ENCODE results near the gene KAZN. TPM values are rescaled to one million over a fixed set of nuclear protein-coding genes. Genes with fewer than 3 reads are reported as not detected.

Gene KAZN
- polyA plus RNA-seq, 1 experiment, result 5.5 TPM

DNA sequence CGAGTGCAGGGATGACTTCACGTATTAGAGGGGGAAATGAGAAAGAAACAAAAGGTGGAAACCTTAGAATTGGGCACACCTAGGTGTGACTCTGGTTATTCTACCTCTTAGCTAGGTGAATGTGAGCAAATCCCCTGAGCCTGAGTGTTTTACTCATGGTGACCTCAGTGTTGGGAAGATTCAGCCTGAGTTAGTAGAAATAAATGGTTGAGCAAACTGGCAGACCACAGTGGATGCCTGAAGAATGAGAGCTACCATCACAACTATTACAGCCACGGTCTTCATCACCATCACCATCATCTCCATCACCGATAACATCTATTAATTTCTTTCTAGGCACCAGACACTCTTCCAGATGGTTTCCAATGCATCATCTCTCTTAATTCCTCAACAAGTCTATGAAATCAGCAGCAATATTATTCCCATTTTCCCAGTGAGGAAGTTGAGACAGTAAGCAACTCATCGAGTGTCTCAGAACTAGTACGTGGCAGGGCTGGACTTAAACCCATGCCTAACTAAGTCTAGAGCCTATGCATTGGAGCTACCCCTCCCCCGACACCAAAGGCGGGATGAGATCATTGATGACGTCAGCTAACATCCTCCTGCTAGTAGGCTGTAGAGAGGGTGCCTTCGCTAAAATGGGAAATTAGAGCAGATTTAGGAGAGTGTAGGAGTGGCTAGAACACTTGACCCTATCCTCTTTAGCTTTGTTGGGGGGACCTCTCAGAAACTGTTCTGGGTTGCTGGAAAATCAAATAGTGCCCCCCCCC is 7.9 kb upstream of the KAZN start:
- Histone ChIP-seq H3K36me3 (ENCODE audit: control insufficient read depth, insufficient read depth, low read length) (no peaks in the 10 kb centered on the region), H3K4me3 (ENCODE audit: low read depth, low read length) (no peak overlapping the region), H3K27me3 (ENCODE audit: control insufficient read depth, insufficient read depth, low read length) (no peaks in the 10 kb centered on the region)
- TF ChIP-seq CTCF (IDR thresholded peaks at IDR 0.05; ENCODE audit: insufficient read depth, low read depth, low read length), result no peak
- ChIA-PET CTCF (interaction anchor here (0.6 kb wide), 1 partner anchor 58 kb away, joined by 3 read pairs; no protein-coding TSS in a partner anchor), POLR2A (no interaction called here)
- DNase-seq (ENCODE audit: low read depth), result no peak

DNA sequence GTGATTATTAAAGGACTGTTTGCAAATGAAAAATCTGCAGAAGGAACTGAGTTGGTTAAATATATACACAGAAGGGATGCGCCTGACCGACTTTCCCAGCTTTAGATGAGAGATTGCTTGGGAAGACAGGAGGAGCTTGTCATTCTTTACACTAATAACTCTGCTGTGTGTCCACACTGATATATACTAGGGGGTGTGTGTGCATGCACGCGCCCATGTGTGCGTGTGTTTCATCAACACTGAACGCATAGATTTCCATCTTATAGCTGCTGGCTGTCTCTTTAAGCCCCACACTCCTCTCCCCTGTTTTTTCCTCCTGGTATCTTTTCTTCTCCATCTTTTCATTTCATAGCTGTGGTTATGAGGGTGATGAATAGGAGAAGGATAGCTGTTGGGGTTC is 6.9 kb upstream of the KAZN start:
- Histone ChIP-seq H3K27me3 (ENCODE audit: control insufficient read depth, insufficient read depth, low read length) (no peaks in the 10 kb centered on the region), H3K36me3 (ENCODE audit: control insufficient read depth, insufficient read depth, low read length) (no peaks in the 10 kb centered on the region), H3K4me3 (ENCODE audit: low read depth, low read length) (no peak overlapping the region)
- ChIA-PET CTCF (no interaction called here), POLR2A (no interaction called here)
- TF ChIP-seq CTCF (IDR thresholded peaks at IDR 0.05; ENCODE audit: insufficient read depth, low read depth, low read length), result no peak
- no peak for DNase-seq (ENCODE audit: low read depth)

- no peak for DNase-seq (ENCODE audit: low read depth)
- Histone ChIP-seq H3K36me3 (ENCODE audit: control insufficient read depth, insufficient read depth, low read length) (no peaks in the 10 kb centered on the region), H3K27me3 (ENCODE audit: control insufficient read depth, insufficient read depth, low read length) (no peaks in the 10 kb centered on the region), H3K4me3 (ENCODE audit: low read depth, low read length) (no peak overlapping the region)
- CTCF ChIA-PET, result no interaction called here
- POLR2A ChIA-PET, result no interaction called here
- TF ChIP-seq CTCF (IDR thresholded peaks at IDR 0.05; ENCODE audit: insufficient read depth, low read depth, low read length), result no peak
Measured at GRCh38 chr1:14592004-14592631, 6.4 kb upstream of the KAZN start.

- no peak overlapping the region for H3K4me3 ChIP-seq (ENCODE audit: low read depth, low read length)
- POLR2A ChIA-PET, result no interaction called here
- no peak for DNase-seq (ENCODE audit: low read depth)
- no peaks in the 10 kb centered on the region for H3K36me3 ChIP-seq (ENCODE audit: control insufficient read depth, insufficient read depth, low read length)
- H3K27me3 ChIP-seq (ENCODE audit: control insufficient read depth, insufficient read depth, low read length), result no peaks in the 10 kb centered on the region
- CTCF ChIA-PET, result no interaction called here
- no peak for TF ChIP-seq CTCF (IDR thresholded peaks at IDR 0.05; ENCODE audit: insufficient read depth, low read depth, low read length)
Measured at GRCh38 chr1:14593302-14593701, 5.2 kb upstream of the KAZN start.

DNA sequence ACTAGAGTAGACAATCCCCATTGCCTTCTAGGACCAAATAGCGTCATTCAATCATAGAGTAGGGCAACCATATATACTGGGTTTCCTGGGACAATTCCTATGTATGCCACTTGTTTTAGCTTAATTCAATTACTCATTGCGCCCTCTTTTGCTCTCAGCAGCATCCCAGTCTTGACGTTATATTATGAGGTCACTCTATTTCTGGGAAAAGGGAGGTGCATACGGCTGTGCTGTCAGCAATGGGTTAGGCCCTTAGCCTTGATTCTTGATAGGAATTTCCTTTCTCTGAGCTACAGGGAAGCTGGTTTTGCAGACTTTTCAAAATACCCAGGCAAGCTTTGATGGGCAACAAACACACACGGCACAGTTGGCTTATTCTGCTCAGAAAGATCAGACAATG is 4.4 kb upstream of the KAZN start:
- Histone ChIP-seq H3K4me3 (ENCODE audit: low read depth, low read length) (no peak overlapping the region), H3K36me3 (ENCODE audit: control insufficient read depth, insufficient read depth, low read length) (no peaks in the 10 kb centered on the region), H3K27me3 (ENCODE audit: control insufficient read depth, insufficient read depth, low read length) (no peaks in the 10 kb centered on the region)
- ChIA-PET POLR2A (no interaction called here), CTCF (no interaction called here)
- DNase-seq (ENCODE audit: low read depth), result no peak
- TF ChIP-seq CTCF (IDR thresholded peaks at IDR 0.05; ENCODE audit: insufficient read depth, low read depth, low read length), result no peak

Measured in BJ (cell line).